Pancreas (tissue), 10 donors: ENCODE results near the gene ILF2. TPM values are rescaled to one million over a fixed set of nuclear protein-coding genes. Genes with fewer than 3 reads are reported as not detected.

Experiments used
- ATAC-seq, 4 donors: fragments of 200-7000 bp; cut with Tn5 transposase; one replicate each; pipeline versions ENCODE4 v1.8.0 to v1.9.1; 2020; ENCODE audit warnings: mild to moderate bottlenecking in 4 of 4, moderate library complexity in 4 of 4
- DNase-seq, 6 donors: peaks; one replicate each; pipeline ENCODE4 v3.0.0-alpha.2; 2020
- FAIRE-seq: peaks from 2 replicates; lab custom pipeline; 2012; peaks lifted over from hg19 to GRCh38; lab: Jason Lieb, UNC
- H3K27ac ChIP-seq, 4 donors: fragments of 200-600 bp; sonication (generic); 1 replicate in 3 of 4; 2 replicates in 1 of 4; pipeline versions ENCODE4 v1.5.0 to v1.8.0; 2020
- H3K27me3 ChIP-seq, 4 donors: fragments of 200-600 bp; one replicate each; pipeline ENCODE4 v1.8.0; 2021
- H3K36me3 ChIP-seq, 3 donors: fragments of 200-600 bp; sonication (generic) in 1 of 3; one replicate each; pipeline versions ENCODE4 v1.5.0 to v1.8.0; 2020 to 2021
- H3K4me1 ChIP-seq, 3 donors: fragments of 200-600 bp; one replicate each; pipeline ENCODE4 v1.8.0; 2021
- H3K4me3 ChIP-seq, 4 donors: fragments of 200-600 bp; sonication (generic) in 2 of 4; one replicate each; pipeline versions ENCODE4 v1.5.0 to v1.8.0; 2020 to 2021
- H3K9me3 ChIP-seq, 4 donors: fragments of 200-600 bp; one replicate each; pipeline ENCODE4 v1.8.0; 2021
- WGBS, 2 donors: extraction: QIAGEN DNeasy Blood & Tissue Kit; methylation state at CpG; one replicate each; pipeline ENCODE4 v1.1.7; 2013; 5-methylcytosine and 5-hydroxymethylcytosine counted together
- intact Hi-C, 3 donors: fragments of 100-400 bp; cut with DNase I; formaldehyde crosslinking; loops; one replicate each; pipeline versions ENCODE4 v1.11.1 to v1.14.2; 2022
- polyA plus RNA-seq, 2 donors: library from polyadenylated mRNA; stranded (reverse); fragments of 200-250 nt; gene quantifications; one replicate each; pipeline ENCODE4 v1.2.3, GENCODE V29; 2013
- total RNA-seq, 6 donors: library from RNA; stranded (reverse); fragmentation: NEBNext Ultra II Directional in 4 of 6; extraction: Animal tissue kit (Norgen Biotek cat#: 25700) in 4 of 6; gene quantifications; one replicate each; pipeline versions ENCODE4 v1.2.1 to v1.2.4, GENCODE V29; 2021 to 2023
- TF ChIP-seq, protein P1 (sequence below), 4 donors: fragments of 200-600 bp; sonication (generic) in 3 of 4; IDR thresholded peaks; one replicate each; pipeline versions ENCODE4 v1.5.0 to v1.8.0; 2021; ENCODE audit warnings: antibody characterized with exemption in 4 of 4
- donor health status: healthy with polysubstance abuse.
- donor health status: DM: no; HTN: no; CAD: no; lungs with moderate emphysema.
- donor health status: DM: no; HTN: no; CAD: no.
- donor health status: control.
- donor health status: control.
- donor health status: Bipolar disorder and iron deficiency.
- donor health status: DM: yes; HTN: yes; CAD: no.
- donor health status: DM: no; HTN: no; CAD: no.
- donor health status: DM: no; HTN: no; CAD: no.
- donor health status: DM: yes; HTN: yes; CAD: no.

Gene ILF2
- total and polyA plus RNA-seq, 8 donors: 25.7 to 63.2 (median 54.3) TPM

DNA sequence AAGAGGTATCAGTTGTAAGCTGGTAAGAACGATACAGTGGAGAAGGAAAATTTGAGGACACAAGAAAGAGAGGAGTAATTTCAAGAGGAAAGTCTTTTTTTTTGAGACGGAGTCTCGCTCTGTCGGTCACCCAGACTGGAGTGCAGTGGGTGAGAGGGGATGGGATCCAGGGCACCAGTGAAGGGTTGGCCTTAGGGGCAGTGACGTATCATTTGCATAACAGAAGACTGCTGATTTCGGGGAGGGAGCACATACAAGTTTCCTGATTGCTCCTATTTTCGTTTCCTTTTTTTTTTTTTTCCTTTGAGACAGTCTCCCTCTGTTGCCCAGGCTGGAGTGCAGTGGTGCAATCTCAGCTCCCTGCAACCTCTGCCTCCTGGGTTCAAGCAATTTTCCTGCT is 47.7 kb downstream of the ILF2 start:
- 84 to 90% methylated on average over 7 of the region's 7 CpGs for WGBS, 2 donors
- FAIRE-seq (no peak), DNase-seq (peak in 1 of 6 donors; percentile 17), ATAC-seq (no peak)
- H3K4me1 ChIP-seq: peaks cover 0 to 9% (median 0%) of the 10 kb centered on the region in 3 donors
- no peak overlapping the region for H3K27ac ChIP-seq
- no peaks in the 10 kb centered on the region for H3K27me3 ChIP-seq
- H3K4me3 ChIP-seq: no peak overlapping the region
- TF ChIP-seq, protein P1, sequence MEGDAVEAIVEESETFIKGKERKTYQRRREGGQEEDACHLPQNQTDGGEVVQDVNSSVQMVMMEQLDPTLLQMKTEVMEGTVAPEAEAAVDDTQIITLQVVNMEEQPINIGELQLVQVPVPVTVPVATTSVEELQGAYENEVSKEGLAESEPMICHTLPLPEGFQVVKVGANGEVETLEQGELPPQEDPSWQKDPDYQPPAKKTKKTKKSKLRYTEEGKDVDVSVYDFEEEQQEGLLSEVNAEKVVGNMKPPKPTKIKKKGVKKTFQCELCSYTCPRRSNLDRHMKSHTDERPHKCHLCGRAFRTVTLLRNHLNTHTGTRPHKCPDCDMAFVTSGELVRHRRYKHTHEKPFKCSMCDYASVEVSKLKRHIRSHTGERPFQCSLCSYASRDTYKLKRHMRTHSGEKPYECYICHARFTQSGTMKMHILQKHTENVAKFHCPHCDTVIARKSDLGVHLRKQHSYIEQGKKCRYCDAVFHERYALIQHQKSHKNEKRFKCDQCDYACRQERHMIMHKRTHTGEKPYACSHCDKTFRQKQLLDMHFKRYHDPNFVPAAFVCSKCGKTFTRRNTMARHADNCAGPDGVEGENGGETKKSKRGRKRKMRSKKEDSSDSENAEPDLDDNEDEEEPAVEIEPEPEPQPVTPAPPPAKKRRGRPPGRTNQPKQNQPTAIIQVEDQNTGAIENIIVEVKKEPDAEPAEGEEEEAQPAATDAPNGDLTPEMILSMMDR (IDR thresholded peaks at IDR 0.05): no peak
- intact Hi-C loops: loop anchor here in 1 of 3 donors (10.0 kb wide), 1 partner anchor 48 kb away; no protein-coding TSS in a partner anchor
- H3K36me3 ChIP-seq: peaks cover 0 to 5% (median 0%) of the 10 kb centered on the region in 3 donors
- H3K9me3 ChIP-seq: no peaks in the 10 kb centered on the region

DNA sequence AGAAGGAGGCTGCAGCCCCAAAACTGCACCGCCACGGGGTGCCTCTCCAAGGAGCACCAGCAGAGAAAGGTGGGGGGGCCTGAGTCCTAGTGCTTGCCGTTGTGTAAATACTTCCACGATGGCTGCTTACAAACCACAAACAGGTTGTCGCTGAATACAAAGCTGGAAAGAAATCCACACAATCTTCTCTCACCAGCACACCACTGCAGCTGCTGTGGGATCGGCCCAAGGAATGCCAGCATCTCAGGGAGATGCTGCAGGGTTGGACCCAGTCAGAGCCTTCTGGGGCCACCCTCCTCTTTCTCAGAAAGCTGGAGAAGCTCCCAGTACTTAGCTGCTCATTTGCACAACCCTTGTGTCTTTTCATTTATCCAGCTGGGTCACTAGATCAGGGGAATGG is 51.6 kb downstream of the ILF2 start:
- Histone ChIP-seq H3K9me3 (no peaks in the 10 kb centered on the region), H3K4me1 (peaks cover 0 to 2% (median 0%) of the 10 kb centered on the region in 3 donors), H3K27ac (no peak overlapping the region), H3K4me3 (no peak overlapping the region), H3K27me3 (no peaks in the 10 kb centered on the region), H3K36me3 (peaks cover 0 to 5% (median 0%) of the 10 kb centered on the region in 3 donors)
- no peak for ATAC-seq
- TF ChIP-seq, protein P1 (IDR thresholded peaks at IDR 0.05): no peak
- no peak for DNase-seq
- WGBS, 2 donors: 87 to 89% methylated on average over 6 of the region's 6 CpGs
- FAIRE-seq: no peak
- intact Hi-C loops: no loop called here

DNA sequence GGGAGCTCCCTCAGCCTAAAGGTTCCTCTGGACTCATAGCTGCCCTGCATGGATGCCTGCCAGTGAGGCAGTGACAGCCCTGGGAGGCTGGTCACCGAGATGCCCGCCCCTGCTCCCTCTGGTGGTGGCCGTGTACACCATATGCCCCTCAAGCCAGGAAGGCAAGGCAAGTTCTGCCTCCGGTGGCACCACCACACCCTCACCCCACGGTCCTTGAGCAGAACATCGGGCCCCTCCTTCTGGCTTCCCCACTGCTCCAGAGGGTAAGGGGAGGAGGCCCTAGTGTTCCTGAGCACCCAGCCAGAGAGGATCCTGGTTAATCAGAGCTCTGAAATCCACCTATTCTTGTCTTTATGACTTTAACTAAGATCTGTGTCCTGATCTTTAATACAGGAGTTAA is 53.1 kb downstream of the ILF2 start:
- TF ChIP-seq, protein P1 (IDR thresholded peaks at IDR 0.05): peak in 3 of 4 donors; percentile 35 to 57 (median 36)
- ATAC-seq: peak; percentile 38 to 77 (median 52)
- no peak overlapping the region for H3K4me3 ChIP-seq
- H3K36me3 ChIP-seq: peaks cover 0 to 5% (median 0%) of the 10 kb centered on the region in 3 donors
- H3K27ac ChIP-seq: peak overlapping the region in 2 of 4 donors; percentile 63 to 67
- intact Hi-C loops: no loop called here
- H3K27me3 ChIP-seq: no peaks in the 10 kb centered on the region
- WGBS, 2 donors: 8 to 29% methylated on average over 6 of the region's 6 CpGs
- H3K9me3 ChIP-seq: no peaks in the 10 kb centered on the region
- no peak for FAIRE-seq
- peak in 4 of 6 donors; percentile 73 to 90 (median 76) for DNase-seq
- H3K4me1 ChIP-seq: peaks cover 0 to 2% (median 0%) of the 10 kb centered on the region in 3 donors

DNA sequence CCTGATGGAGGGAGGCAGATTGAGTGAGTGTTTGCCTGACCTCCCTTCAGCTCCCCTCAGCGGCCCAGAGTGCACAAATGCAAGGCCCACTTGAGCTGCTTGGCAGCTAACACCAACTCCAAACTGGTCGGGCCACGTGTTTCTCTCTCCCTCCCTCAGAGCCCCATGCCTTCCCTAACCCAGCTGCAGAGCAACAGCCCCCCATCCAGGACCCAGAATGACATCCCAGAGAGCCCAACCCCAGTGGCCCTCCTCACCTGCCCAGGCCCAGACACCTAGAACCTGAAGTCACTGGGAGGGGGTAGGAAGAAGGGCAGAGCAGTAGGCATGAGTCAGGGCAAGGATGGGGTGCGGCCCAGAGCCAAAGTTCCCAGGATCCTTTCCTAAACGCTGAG is 53.9 kb downstream of the ILF2 start:
- Histone ChIP-seq H3K36me3 (no peaks in the 10 kb centered on the region), H3K4me1 (peaks cover 0 to 2% (median 0%) of the 10 kb centered on the region in 3 donors), H3K4me3 (no peak overlapping the region), H3K27me3 (no peaks in the 10 kb centered on the region), H3K9me3 (no peaks in the 10 kb centered on the region), H3K27ac (peak overlapping the region in 2 of 4 donors; percentile 63 to 67)
- TF ChIP-seq, protein P1 (IDR thresholded peaks at IDR 0.05): no peak
- ATAC-seq (no peak), FAIRE-seq (no peak), DNase-seq (peak in 1 of 6 donors; percentile 49)
- intact Hi-C loops: no loop called here
- WGBS, 2 donors: 71 to 79% methylated on average over 5 of the region's 5 CpGs
